T-helper 9 cell (primary cell): Measurements from ENCODE around the gene RELCH.

ENCODE experiments used
- DNase-seq: peaks from one replicate; pipeline ENCODE4 v3.0.0-alpha.2; 2020

Gene RELCH

DNA sequence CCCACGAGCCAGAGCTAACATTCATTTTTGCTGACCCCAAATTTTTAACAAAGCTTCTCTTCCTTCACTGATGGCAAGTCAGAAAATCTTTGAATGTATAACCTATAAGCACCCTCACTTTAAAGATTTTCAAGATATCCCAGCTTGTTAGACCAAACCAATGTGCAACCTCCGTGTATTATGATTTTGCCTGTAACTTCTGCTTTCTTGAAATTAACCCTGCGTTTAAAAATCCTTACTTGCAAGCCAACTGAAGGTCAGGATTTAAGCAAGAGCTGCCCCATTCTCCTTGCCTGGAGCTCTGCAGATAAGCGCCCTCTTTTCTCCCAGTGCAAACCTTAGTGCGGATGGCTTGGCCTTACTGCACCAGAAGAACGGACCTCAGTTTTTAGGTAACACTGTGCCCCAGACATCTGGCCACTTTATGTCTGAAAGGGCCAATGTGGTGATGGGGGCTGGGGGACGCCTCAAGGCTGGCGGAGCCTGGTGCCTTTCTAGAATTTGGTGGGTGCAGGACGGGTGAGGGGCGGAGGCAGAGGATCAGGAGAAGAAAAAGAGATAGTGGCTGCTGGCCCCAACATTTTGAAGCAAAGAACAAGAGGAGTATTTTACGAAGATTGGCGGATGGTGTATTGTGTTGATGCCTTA, 137.2 kb downstream of the RELCH start:
- DNase-seq = no peak

DNA sequence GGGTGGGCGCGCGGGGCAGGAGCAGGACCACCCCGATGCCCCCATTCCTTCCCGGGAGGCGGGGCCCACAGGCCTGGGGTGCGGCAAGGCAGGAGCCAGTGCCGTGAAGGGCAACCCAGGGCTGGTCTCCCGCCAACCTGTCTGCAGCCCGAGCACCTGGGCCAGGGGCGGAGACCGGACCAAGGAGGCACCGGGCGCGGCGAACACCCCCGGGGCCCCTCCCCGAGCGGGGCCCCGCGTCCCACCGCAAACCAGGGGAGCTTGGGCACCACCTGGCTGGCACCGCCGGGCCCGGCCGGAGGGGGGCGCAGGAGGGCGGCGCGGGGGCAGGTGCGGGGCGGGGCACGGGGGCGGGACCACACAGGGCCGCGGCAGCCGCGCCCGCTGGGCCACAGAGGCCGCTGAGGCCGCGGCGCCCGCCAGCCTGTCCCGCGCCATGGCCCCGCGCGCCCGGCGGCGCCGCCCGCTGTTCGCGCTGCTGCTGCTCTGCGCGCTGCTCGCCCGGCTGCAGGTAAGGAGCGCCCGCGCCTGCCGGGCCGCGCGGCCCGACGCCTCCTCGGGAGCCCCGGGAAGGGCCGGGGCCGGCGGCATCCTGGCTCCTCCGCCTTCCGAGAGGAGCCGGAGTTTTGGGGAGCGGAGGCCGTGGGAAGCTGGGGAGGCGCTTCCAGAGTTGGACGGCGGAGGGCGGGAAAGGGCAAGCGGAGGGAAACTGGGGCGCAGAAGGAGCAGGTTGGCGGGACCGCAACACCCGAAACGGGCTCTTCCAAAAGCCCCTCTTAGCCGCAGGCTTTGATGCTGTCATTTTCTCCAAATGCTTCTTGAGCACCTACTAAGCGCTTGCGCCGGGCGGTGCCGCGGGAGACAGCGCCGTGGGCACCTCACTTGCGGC, 138.1 kb downstream of the RELCH start, which contains the start of gene TNFRSF11A:
Gene TNFRSF11A, plus strand, starts transcription at position 394 of the 889 bp plus-strand sequence. Its CDS starts 43 bp downstream, at position 437.
- peak; percentile 55 for DNase-seq

DNA sequence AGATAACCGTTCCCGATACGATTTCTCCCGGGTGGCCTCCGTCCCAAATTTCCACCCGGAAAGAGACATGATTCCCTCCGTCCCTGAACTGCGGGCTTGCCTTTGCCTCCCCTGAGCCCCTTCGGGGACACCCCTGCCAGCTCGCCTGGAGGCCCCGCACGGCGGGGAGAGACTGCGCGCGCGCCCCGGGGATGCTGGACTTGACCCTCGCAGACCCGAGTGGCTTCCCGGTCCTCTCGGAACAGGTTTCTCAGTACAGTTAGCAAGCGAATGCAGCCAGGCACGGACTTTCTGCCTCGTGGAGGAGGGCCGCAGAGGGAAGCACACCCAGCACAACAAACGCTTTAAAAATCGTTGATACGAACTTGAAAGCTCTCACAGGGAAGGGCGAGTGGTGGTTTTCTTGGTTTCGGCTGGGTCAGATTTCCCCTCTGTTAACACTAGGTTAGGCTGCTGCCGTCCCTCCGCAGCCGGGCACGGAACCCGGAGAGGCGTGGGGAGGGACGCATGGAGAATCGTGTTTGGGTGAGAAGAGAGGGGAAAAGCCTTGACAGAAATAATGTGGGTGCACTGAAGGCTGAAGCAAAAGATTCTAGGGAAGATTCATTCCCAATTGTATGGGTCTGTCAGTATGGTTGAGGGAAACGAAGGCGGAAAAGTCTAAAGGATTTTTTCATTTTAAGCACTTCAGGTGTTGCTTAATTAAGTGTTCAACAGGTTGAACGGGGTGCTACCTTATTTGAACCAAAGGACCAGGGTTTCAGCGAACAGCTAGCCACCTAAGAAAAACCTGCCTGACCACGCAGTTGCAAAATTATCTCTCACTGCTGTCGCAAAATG, 139.0 kb downstream of the RELCH start:
- DNase-seq = peak; percentile 9

DNA sequence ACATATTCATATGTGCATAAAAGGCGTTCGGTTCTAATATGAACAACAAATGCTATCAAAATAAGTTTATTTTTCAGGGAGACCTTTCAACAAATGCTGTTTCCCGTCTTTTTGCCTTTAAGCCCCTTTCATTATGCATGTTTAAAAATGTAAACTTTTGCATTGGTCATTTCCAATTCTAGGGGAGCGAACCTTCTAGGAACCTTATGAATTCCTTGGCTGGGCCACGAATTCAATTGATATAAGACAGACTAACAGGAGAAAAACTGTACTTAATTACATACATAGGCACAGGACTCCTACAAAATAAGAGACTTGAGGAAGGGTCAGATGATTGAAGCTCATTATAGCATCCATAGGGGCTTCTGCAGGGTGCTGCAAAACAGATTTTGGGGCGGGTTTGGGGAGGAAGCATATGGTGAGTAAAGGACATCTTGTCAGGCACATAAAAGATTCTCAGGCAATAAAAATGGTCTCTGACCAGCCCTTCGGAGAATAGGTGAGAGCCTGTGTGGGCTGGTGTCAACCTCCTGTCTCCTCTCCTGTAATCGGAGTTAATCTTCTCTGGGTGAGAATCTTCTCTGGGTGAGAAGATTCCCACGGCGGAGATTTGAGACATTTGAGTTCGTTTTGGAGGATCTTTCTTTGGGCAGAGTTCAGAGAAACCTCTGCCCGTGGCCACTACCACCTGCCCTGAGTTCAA, 139.7 kb downstream of the RELCH start:
- no peak for DNase-seq

DNA sequence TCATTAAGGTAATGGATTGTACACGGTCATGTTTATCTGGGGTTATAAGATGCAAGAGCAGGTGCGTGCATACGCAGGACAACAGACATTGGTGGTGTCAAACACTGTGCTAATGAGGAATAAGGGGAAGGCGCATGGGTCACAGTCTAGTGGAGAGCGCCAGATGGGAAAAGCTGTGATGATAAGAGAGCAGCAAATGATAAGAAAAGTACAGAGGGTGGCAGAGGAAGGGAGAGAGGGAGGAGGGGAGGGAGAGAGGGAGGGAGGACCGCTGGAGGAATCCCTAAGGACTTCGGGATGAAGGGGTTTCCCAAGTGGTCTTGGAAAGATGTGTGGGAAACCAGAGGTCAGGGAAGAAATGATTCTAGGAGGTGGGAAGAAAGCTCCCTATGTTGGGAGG, 140.9 kb downstream of the RELCH start:
- DNase-seq = no peak

DNA sequence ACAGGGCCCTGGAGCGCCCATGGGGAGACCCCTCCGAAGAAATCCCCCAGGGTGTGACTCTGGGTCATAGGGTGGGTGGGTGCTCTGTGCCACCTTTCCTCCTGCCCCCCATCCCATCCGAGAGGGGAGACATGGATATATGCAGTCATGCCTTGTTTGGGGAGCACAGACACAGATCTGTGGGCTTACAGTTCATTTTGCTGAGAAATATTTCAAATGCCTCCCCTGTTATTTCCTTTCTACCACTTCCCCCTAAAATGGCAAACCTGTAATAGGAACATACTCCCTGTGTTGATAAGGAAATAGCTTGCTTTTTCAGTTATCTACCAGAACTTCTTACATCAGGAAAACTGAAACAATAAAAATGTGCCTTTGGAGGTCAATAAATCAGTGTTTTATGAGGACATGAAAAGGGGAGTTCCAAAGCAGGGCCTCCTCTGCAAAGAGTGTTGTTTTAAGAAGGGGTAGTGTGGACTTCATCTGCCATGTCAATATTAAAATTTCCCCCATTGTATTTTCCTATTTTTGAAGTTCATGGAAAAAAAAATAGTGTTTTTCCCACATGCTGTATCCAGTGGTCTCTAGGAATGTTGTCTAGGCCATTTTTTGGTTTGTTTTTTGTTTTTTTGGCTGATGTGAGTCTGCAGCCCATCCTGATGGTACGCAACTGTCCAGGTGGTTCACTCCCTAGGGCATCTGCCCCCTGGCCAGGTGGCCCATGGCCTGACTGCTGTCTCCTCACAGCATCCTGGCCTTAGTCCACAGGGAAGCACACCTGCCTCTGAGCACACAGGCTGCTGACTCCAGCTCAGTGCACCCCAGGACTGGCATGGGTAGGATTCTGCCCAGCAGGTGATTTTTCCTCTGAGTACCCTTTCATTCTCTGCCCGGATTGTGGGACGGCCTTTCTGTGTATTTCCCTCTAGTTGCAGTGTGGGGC, 141.8 kb downstream of the RELCH start:
- DNase-seq = no peak

DNA sequence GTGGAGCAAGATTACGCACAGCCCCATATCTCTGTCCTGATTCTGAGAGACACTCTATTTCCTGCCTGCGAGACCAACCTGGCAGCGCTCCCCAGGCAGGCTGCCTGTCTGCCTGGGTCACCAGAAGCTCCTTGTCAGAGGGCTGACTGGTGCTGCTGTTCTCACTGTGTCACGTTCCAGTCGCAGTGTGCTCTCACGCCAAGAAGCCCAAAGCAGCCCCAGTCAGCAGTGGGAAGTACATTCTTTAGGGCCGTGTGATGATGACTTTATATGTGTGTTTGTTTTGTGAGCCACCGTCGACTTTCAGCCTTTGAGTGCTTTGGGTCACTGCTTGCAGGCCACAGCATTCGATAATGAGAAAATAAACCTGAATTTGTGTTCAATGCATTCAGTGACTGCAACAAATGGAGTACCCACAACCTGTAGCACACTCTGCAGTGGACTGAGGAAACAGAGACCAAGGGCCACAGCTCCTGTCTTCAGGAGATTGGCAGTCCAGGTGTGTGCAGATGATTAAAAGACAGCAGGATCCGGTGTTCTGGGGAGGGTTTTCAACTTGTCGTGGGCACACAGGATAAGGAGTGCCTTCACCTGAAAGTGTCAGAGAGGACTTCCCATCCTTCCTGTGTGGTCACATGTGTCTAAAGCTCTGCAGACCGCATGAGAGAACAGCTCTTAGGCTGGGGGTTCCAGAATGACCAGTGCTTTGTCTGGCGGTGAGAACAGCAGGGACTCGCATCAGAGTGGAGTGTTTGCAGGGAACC, 142.8 kb downstream of the RELCH start:
- no peak for DNase-seq

DNA sequence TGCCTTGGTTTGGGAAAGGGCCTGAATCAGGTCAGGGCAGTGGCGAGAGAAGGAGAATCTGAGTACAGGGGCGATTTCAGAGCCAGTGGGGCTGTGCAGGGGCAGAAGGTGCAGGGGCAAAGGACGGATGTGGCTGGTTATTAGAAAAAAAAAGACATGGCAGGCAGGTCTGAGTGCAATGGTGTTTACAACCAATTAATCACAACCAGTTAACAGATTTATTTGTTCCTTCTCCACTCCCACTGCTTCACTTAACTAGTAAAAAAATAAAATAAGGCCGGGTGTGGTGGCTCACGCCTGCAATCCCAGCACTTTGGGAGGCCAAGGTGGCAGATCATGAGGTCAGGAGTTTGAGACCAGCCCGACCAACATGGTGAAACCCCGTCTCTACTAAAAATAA, 143.6 kb downstream of the RELCH start:
- DNase-seq = no peak

DNA sequence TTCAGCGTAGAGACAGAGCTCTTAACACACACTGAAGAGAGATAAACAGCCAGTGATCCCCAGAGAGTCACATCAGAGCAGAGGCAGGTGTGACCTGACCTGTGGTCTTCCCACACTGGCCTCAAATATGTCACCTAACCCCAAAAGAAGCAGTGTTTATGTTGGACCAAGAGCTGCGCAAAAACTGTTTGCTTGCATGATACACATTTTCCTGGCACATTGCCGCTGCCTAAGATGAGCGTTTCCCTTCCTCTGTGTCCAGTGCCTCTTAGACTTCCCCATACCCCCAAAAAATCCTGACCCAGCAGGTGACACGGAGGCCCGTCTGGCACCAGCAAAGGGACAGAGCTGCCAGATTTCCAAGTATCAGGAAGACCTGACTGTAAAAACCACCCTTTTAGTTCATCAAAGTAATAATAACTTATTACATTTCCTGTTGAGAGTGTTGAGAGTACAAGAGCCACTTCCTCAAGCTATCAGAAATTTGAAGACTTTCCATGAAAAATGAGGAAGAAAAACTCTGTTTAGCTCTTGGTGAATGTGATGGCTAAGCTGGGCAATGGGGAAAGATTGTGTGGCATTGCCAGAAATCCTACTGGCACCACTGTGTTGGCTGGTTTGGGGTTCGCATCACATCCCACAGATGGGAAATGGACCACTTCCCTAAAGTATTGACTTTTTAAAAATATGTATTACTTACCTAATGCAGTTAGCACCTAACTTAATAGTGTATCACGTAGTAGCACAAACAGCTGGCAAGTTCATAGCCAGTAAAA, 144.7 kb downstream of the RELCH start:
- no peak for DNase-seq

DNA sequence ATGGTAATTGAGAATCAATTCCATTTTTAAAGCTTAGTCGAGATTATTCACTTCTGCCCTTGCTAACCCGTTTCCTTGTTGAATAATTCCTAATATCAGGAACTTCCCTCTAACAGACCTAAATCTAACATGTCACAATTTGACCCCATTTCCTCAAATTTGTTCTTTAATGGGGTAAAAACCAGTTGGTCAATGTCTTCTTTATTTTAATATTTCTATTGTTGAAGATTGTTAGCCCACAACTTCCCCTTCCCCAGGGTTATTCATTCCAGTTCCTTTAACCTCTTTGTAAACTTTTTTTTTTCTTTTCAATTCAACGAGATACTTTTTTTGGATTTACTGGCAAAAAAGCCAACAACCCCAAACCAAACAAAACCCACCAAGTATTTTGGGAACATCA, 145.4 kb downstream of the RELCH start:
- DNase-seq = no peak

DNA sequence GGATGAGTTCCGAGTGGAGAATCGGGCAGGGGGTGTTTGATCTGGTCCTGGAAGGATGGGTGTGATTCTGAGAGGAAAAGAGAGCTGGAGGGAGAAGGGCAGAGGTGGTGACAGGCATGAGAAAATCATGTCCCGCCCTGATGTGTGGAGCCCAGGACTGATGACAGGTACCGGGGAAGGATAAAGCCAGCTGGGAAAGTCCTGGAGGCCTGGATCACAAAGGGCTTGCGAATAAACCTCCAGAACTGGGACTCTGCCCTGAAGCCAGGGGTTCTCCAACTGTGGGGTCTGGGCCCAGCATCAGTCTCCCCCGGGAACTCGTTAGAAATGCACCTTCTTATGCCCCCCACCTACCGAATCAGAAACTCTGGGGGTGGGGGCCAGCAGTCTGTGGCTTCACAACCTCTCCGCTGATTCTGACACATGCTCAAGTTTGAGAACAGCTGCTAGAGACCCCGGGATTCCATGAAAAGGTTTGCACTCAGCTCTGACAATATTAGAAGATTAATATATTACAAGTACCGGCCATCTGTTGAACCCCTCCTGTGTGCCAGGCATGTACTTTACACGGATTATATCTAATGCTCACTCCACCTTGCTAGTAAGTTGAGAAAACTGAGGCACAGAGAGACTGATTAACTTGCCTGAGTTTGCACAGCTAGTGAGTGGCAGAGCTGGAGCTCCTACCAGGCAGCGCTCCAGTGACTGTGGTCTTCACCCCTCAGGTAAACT, 146.1 kb downstream of the RELCH start:
- DNase-seq = no peak

DNA sequence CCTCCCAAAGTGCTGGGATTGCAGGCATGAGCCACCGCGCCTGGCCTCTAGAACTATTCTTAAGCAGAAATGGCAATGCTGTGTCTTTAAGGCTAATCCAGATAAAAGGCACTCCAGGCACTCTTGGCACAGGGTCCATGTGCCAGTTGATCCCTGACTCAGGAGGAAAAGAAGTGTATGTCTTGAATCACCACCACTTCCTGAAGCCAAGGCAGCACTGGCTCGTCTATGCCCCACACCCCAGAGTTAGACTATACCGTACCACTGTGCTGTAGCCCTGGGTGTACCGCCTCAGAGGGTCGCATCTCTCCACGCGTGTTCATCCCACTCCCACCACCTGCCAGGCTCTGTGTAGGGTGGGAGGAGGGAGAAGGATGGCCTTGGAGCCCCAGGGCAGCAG, 147.1 kb downstream of the RELCH start:
- no peak for DNase-seq

DNA sequence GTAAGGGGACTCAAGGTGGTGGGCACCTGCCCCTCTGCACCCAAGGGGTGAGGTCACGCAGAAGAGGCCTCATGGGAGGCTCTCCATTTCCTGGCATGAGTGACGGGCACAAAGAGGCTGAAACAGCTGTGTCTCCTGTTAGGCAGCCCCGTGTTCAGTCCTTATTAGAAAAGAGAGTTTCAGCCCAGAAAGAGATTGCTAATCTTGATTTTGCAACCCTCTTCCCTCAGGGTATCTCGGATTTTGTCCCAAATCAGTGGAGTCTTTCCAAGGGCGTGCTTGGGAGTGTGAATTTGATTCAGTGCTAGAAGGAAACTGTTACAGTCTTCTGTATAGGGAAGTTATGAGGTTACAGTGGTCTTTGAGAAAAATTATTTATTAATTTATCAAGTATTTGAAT, 148.4 kb downstream of the RELCH start:
- DNase-seq = no peak

DNA sequence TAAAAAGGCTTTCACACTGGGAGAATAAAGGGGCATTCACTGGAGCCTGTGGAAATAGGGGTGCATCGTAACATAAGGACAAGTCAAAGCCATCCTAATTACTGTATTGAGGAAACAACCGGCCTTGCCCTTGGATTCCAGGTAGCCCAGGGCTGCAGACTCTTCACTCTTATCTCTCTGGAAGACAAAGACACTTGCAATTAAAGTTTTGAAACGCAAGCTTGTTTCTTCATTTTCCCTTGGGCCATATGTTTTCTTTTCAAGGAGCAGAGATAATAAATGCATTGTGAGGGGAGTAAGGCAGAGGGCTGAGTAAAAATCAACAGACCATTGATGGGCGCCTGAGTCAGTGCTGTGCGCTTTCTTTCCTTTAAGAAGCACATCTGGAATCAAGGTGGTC, 149.6 kb downstream of the RELCH start:
- no peak for DNase-seq

DNA sequence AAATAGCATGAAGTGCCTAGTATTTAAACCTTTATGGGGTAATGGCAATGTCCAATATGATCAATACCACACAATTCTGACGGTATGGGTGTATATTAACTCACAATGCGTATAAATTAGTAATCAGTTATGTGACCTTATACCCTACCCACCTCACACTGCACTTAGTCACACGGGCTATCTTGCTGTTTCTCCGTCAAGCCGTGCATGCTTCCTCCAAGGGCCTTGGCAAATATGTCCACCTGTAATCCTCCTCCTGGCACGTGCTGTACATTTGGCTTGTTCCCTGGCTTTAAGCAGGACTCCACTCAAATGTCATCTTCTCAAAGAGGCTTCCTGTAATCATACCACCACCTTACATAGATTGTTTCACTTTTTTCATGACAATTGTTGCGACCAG, 150.3 kb downstream of the RELCH start:
- DNase-seq = no peak

DNA sequence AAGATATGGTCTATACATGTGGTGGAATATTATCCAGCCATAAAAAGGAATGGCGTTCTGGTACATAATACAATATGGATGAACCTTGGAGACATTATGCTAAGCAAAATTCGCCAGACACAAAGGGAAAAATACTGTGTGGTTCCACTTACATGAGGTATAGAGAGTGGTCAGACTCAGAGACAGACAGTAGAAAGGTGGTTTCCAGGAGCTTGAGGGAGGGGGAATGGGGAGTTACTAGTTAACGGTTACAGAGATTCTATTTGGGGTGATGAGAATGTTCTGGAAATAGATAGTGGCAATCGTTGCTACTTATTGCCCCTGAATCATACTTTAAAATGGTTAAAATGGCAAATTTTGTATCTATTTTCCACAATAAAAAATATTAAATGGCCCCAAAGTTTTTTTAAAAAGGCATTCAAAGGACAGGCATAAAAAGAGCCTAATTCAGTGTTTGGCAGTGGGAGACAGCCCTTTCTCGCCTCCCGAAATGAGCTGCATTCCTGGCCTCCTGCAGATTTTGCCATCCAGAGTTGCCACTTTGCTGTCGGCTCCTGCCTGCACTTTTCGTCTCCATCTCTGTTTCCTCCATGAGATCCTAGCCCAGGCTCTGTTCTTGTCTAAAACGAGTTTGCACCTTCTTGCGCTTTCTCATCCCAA, 151.5 kb downstream of the RELCH start:
- DNase-seq = no peak

DNA sequence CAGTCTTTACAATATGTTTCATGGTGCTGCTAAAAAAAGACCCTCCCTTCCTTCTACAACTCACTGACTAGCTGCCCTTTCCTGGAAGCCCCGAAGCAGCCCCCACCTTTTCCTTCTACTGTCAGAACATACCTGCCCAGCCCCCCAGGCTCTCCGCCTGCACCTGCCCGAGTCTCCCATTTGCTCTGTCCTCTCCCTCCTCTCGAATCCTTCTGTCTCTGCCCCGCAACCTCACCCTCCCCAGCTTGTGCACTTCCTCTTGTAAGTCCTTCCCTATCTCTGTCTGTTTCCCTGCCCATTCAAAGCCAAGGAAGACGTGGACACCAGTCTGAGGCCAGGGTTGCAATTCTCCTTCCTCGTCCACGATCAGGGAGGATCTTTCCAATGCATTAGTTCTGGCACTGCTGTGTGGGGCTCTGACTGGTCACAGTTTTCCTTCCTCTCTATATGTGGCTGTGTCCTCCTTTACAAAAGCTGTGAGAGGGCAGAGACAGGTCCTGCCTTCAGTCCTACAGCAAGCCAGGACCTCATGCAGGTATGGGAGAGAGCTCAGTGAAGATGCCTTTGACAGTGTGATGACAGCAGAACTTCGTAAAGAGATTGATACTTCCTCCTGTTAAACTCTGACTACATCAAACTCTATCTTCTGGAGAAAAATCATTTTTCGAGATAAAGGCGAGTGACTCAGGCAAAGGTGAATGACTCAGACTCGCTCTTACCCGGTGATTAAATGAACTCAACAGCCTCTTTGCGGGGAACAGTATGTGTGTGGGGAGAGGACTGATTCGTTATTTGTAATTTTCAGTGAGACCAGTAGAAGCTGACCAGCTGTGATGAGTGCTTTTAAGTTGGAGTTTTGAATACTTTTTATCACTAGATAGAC, 152.3 kb downstream of the RELCH start:
- no peak for DNase-seq

DNA sequence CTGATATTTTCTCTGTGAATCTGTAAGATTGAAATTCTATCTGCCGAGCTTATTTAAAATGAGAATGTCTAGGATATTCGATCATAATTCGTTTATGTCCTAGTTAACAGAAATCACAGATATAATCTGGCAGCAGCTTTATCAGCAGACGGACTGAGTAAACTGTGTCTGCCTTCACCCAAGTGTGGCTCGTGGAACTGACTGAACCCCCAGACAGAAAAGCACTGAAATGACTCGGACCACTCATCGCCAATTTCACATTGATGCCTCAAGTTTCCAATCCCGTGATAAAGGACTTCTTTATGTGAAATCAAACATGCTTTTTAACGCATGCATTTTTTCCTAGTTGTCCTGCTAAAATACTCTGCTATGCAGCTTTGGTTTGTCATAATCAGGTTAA, 153.9 kb downstream of the RELCH start:
- no peak for DNase-seq
